GM19035 (cell line): ENCODE measurements around the gene CACNA1S.

Experiments
- ATAC-seq: cut with Tn5 transposase; IDR thresholded peaks from one replicate; pipeline ENCODE4 v1.9.1; 2021; ENCODE audit not compliant: unreplicated experiment

Gene CACNA1S

GRCh38 chr1:201016943-201017827 lies 95.0 kb downstream of the CACNA1S start:
- ATAC-seq, result no peak

DNA sequence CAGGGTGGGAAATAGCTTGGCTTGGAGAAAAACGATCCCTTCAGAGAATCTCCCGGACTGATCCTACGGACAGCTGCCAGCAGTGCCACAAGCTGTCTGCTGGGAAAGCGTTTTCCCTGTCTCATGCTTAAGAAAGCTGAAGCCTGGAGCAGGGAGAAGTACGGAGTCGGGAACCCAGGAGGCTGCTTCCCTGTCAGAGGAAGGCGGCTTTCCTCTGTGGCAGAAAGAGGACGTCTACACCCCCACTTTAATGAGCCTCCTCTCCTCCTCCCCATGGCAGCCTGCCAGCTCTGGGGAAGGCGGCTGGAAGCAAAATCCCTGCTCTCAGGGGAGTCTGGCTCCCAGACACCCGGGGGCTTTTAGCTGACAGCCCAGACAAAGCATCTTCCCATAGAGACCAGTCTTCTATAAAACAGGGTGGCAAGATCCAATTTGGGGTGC lies 96.0 kb downstream of the CACNA1S start:
- ATAC-seq, result no peak

DNA sequence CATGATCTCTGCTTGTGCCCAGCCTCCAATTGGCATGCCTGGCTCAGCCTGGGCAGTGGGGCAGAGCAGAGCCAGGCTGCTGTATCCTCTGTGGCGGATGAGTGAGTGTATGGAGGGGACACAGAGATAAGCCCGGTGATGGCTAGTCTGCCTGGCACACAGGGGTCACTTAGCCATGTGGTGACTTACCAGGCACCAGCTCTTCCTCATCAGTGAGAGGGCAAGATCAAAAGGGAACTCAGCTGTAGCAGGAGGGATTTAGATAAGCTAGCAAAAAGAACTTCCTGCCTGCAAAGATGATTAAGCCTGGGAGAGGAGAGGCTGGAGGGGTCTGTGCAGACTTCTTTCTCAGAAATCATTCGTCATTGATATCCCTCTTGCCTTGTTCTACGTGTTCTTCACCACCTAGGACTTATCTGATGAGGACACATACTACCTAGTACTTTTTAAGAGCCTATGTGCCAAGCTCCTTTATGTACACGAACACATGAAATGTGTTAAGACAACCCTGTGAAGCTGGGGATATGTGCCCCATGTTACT lies 96.6 kb downstream of the CACNA1S start:
- no peak for ATAC-seq

DNA sequence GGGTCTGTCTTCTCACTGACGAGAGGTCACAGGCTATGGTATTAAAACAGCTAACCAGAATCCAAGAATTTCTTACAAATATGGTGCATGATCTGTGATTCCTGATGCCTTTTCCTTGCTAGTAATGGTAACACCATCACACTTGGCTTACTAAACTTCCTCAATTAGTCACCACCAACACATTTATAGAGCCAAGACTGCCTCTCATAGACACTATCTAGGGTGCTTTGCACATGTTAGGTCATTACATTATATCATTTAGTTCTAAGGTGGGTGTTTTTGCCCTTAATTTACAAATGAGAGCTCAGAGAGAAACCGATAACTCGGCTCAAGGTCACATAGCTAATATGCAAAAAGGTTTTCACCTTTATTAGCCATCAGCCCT lies 97.4 kb downstream of the CACNA1S start:
- no peak for ATAC-seq

DNA sequence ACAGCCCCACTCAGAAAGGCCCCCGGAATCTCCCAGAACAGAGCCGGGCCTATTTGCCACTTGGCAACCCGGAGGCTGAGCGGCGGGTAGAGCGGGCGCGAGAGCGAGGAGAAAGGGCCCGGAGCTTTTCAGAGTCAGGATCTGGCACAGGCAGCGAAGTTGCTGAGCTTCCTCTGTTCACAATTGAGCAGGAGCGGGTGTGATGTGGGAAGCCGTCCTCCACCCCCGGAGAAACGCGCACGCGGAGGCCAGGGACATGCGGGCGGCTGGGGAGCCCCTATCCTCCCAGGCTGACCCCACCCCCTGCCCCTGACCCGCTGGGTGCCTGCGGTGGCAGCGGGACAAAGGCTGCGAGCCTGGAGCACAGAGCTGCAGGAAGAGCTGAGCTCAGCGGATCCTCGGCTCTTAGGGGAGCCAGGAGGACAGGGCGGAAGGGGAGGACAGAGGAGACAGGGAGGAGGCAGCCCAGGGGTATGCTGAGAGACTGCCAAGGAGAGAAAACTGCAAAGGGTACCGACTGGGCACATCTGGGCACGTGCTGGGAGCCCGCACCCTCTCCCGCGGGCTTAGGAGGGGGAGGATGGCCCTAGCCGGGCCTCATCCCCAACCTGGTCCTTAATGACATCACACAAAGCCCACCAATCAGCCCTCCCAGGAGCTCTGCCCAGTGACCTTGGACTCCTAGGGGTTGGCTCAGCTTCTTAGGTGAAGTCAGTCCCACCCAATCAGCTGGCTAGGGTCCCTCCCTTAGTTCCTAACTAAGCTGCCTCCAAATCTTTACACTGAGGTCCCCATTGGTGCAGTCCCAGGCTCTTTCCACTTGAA lies 98.0 kb downstream of the CACNA1S start:
- no peak for ATAC-seq

DNA sequence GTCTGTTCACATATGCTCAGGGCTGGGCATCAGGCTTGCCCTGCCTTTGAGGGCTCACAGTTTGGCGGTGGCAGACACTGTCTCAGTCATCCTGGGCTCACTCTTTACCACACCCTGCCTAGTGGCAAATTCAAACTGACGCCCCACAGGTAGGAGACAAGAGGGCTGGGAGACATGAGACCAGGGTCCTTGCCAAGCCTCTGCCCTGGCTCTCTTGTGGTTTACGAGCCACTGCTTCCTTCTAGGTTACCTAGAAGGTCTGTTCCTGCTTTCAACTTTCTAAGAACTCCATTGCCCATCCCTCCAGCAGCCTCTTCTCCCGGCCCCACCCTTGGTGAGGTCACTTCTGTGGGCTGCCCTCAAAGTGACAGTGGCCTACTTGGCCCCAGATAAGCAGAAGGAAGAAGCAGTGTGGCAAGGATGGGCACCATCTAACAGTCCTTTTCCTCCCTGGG lies 99.2 kb downstream of the CACNA1S start:
- ATAC-seq, result no peak

DNA sequence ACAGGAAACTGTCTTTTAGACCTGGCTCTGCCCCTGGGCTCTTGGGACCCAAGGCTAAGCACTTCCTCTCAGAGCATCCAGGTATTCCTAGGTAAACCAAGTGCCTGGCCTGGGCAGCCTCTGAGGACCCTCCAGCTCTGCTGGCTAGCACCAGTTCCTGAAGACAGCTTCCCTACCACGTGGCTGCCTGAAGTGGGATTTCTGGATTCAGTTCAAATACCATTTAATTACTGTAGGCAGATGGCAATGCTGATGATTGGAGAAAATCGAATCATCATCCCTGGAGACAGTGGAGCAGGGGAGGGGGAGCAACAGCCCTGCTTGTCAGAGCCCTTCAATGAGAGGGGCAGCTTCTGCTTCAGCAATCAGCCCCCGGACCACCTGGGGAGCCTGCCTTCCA lies 100.6 kb downstream of the CACNA1S start:
- ATAC-seq, result no peak

GRCh38 chr1:201009962-201010645 lies 102.1 kb downstream of the CACNA1S start:
- no peak for ATAC-seq

- no peak for ATAC-seq
Observed at GRCh38 chr1:201008666-201009360, 103.4 kb downstream of the CACNA1S start.

DNA sequence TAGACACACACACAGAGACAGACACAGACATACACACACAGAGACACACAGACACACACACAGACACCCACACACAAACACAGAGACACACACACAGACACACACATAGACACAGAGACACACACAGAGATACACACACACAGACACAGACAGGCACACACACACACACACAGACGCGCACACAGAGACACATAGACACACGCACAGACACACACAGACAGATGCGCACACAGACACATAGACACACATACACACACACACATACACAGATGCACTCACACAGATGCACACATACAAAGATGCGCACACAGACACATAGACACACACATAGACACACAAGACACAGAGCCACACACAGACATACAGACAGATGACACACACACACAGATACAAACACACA lies 104.7 kb downstream of the CACNA1S start:
- ATAC-seq, result no peak

GRCh38 chr1:201006450-201006849 lies 105.8 kb downstream of the CACNA1S start:
- ATAC-seq, result no peak

- no peak for ATAC-seq
Observed at GRCh38 chr1:201004732-201005131, 107.5 kb downstream of the CACNA1S start.

GRCh38 chr1:201004154-201004553 lies 108.1 kb downstream of the CACNA1S start:
- no peak for ATAC-seq

GRCh38 chr1:201002510-201002909 lies 109.7 kb downstream of the CACNA1S start:
- no peak for ATAC-seq

DNA sequence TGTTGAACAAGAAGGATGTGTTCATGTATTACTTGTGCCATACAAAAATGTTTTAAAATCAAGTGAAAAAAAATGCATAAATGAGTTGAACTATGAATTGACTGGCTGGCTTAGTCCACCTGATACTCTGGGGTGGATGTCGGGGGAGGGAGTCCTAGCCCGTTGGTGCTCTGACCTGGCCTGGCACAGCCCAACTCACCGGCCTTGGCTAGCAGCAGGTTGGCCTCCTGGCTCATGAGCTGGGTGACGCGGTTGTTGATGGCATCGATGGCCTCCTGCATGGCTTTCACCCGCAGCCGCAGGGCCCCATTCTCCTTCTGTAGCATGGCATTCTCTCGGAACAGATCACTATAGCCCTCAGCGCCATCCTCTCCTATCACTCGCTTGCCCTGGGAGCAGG lies 110.3 kb downstream of the CACNA1S start:
- ATAC-seq, result no peak

DNA sequence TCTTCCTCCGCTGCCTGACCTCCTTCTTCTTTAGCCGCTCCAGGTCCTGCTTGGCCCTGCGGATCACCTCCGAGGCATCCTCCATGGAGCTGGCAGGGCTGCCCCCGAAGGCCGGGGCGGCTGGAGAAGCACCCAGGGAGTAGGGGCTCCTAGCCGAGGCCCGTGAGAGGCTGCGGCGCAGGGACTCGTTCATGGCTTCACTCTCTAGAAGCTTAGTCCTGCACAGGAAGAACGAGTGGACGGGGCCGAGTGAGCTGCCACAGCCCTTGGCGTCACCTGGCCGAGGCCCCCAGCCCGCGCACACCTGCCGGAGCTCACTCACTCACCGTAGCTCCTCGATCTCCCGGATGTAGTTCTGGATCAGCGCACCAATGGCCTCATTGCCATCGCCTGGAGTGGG lies 111.8 kb downstream of the CACNA1S start:
- ATAC-seq, result no peak

GRCh38 chr1:200999667-201000066 lies 112.6 kb downstream of the CACNA1S start:
- no peak for ATAC-seq

- no peak for ATAC-seq
Observed at GRCh38 chr1:200998323-200998722, 113.9 kb downstream of the CACNA1S start.

DNA sequence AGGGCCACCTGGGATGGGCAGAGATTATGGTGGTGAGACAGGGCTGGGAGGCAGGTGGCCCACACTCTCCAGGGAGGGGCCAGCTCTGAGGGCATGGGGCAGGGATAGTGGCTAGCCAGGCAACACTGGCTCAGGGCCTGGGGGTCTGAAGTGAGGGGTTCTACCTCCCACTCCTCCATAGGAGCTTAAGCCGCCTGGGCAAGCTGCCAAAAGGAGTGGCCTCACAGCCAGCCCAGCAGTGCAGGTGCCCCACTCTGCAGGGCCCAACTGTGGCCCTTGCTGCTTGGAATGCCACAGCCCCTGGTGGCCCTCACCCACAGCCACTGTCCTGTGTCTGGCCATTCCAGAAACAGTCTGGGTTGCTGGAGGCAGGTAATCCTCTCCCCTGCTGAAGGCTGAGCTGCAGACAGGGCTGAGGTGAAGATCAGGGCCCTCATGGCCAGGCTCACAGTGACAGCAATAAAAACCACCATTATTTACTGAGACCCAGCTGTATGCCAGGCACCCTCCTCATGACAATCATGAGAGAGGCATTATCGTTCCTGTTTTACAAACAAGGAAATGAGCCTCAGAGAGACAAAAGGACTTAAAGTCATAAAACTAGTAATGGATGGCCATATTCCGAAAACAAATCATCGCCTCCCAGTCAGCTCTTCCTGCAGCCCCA lies 119.7 kb downstream of the CACNA1S start:
- no peak for ATAC-seq

GRCh38 chr1:200991097-200991614 lies 121.1 kb downstream of the CACNA1S start:
- no peak for ATAC-seq
